GM21526 (cell line): ENCODE data around the gene AFF2.
"Not testable (repeated sequence)": the region's sequence is repeated elsewhere in the genome, so short reads cannot be mapped to it uniquely, and the experiment has no call there.

ENCODE experiments used
- ATAC-seq: cut with Tn5 transposase; IDR thresholded peaks from one replicate; pipeline ENCODE4 v1.9.1; 2021; ENCODE audit warnings: moderate library complexity; ENCODE audit not compliant: unreplicated experiment, low FRiP score

The AFF2 gene

GRCh38 chrX:148629434-148629833 lies 129.0 kb downstream of the AFF2 start:
- ATAC-seq: no peak

- no peak for ATAC-seq
These were observed 132.0 kb downstream of the AFF2 start for GRCh38 chrX:148632444-148632843.

DNA sequence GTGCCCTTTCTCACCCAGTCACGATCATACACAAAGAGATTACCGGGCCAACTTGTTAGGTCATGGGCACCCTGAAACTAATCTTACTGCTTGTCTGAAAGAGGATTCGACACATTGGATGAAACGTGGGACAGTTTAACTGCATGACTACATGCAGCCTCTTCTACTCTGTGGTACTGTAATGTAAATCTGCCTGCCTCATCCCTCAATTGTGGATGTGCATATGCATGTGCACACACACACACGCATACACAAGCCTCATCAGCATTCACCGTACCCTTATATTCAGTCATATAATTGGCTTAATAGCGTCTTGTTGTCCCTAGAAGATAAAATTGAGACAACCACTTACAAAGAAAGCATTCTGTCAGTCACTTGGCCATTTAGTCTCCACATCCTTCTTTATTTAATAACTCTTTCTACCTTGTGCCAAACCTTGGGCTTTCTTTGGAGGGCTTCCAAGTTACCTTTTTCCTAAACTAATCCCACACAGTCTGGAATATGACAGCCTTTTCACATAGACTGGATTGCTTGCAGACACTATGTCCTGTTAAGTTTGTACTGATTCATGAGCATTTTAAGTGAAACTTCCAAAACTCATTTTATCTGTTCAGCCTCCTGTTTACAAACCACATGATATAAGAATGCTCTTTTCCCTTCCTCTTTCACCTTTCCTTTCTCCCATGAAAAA lies 132.9 kb downstream of the AFF2 start:
- ATAC-seq: no peak

DNA sequence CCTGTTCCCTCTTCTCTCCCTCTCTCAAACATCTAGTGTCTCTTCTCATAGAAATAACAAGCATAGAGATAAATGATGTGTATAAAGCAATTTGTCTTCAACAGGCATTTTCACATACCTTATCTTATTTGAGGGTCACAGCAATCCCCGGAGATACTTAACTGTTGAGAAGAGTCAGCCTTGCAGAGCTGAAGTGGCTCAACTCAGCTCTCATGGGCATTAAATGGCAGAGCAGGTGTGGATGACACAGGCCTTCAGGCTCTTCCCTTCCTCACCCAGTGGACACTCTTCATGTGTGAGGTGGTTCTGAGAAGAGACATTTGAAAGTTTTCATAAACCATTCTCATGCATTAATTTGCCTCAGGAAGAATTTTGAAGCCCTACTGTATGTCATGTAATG lies 134.2 kb downstream of the AFF2 start:
- no peak for ATAC-seq

DNA sequence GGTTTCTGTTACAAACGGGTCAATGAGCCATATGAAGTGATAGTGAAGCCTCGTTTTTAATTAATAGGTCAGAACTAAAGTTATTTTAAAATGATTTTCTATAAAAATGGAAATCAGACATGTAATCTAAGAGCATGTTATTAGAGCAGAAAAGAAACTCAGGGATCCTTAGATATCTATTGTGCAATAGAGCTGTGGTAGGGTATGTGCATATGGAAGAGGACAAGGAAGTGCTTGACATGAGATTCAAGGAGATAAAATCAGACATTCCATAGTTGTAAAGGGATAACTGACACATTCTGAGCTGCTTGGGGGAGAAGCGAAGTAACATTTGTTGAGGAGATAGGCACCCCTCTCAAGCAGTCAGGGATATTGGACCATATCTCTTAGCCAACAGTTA lies 143.0 kb downstream of the AFF2 start:
- ATAC-seq: no peak

- ATAC-seq: no peak
These were observed 147.2 kb downstream of the AFF2 start for GRCh38 chrX:148647651-148648050.

- ATAC-seq: no peak
These were observed 148.9 kb downstream of the AFF2 start for GRCh38 chrX:148649145-148649795.

DNA sequence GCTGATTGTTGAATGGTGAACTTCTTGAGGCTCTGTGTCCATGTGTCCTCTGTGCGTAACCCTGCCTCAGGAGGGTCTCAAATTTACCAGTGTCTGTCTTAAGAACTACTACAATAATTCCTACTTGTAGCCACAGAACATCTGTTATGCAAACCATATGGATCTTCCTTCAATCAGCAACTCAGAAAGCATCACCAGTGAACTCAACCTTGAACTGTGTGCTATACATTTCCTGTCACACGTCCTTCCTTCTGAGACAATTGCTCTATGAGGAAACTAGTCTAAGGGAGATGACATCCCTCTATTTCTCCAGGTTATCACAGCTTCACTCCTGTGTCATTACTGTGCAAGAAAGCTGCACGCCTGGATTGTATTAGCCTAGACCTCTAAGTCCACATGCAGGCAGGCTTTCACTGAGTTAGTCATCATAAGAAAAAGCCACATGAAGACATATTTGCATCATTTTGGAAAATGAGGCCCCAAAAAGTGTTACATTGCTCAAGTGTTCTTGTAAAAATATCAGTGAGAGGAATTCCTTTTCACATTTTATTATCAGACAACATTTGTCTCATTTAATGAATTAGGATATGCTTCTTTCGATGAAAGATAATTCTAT lies 157.8 kb downstream of the AFF2 start:
- no peak for ATAC-seq

GRCh38 chrX:148659481-148659880 lies 159.1 kb downstream of the AFF2 start:
- ATAC-seq: no peak

DNA sequence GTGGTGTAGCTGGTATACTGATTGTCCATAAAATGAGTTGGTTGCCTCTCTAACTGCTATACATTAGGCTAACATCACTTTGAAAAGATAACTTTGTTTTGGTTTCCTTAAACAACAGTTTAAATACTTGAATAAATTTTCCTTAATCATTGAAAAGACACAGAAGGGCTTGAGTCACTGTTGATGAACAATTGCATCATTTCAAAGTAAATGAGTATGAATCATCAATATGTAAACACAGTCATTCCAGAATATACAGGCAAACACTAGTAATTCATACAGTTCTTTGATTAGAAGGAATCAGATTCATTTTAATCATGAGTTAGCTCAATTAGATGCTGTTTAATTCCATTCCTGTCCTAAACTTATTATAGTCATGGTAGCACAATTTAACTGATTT lies 160.6 kb downstream of the AFF2 start:
- no peak for ATAC-seq

DNA sequence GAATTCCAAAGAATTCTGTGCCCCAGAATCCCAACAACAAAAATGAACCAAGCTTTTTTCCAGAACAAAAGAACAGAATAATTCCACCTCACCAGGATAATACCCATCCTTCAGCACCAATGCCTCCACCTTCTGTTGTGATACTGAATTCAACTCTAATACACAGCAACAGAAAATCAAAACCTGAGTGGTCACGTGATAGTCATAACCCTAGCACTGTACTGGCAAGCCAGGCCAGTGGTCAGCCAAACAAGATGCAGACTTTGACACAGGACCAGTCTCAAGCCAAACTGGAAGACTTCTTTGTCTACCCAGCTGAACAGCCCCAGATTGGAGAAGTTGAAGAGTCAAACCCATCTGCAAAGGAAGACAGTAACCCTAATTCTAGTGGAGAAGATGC lies 161.6 kb downstream of the AFF2 start:
- ATAC-seq: no peak

GRCh38 chrX:148664171-148664570 lies 163.8 kb downstream of the AFF2 start:
- ATAC-seq: no peak

GRCh38 chrX:148664995-148665394 lies 164.6 kb downstream of the AFF2 start:
- ATAC-seq: no peak

DNA sequence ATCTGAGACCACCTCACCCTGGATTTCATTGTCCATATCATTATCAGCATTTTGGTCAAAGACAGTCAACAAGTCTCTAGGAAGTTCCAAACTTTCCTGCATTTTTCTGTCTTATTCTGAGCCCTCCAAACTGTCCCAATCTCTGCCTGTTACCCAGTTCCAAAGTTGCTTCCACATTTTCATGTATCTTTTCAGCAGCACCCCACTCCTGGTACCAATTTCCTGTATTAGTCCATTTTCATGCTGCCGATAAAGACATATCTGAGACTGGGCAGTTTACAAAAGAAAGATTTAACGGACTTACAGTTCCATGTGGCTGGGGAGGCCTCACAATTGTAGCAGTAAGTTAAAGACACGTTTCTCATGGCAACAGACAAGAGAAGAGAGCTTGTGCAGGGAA lies 168.8 kb downstream of the AFF2 start:
- ATAC-seq: not testable (repeated sequence)

- ATAC-seq: no peak
These were observed 169.9 kb downstream of the AFF2 start for GRCh38 chrX:148670277-148670676.

DNA sequence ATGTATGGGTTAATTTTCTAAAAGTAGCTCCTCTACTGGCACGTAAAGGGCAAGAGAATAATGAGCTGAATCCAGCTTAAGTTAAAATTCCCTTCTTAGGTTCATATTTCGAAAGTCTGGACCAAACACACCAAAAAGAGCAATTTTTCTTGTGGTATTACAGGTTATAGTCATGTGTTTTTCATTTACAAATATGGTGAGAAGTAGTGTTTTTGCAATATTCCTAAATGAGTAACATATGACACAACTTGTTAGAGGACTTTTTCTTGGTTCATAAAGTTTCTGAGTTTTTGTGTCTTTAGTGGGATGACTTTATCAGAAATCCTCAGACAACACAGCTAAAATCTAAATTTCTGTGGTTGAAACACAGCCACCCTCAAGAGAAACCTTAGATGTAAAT lies 172.1 kb downstream of the AFF2 start:
- no peak for ATAC-seq

GRCh38 chrX:148681605-148682004 lies 181.2 kb downstream of the AFF2 start:
- no peak for ATAC-seq

DNA sequence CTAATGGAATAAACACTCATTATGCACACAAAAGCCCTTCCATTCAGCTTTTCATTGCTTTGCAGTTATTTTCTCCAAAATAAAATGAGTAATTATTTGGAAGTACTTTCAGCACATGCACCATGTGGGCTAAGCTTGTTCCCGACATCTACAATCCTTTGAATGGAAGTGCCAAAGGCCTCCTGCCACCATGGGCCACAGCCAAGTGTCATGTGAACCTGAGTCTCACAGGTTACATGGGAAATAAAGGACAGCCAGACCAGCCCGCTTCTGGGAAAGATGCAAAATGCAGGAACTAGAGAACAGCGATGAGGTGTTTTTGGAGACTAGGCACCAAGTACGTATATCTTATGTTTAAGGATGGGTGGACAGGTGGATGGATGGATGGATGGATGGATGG lies 181.8 kb downstream of the AFF2 start:
- no peak for ATAC-seq

- no peak for ATAC-seq
These were observed 191.0 kb downstream of the AFF2 start for GRCh38 chrX:148691456-148691855.

DNA sequence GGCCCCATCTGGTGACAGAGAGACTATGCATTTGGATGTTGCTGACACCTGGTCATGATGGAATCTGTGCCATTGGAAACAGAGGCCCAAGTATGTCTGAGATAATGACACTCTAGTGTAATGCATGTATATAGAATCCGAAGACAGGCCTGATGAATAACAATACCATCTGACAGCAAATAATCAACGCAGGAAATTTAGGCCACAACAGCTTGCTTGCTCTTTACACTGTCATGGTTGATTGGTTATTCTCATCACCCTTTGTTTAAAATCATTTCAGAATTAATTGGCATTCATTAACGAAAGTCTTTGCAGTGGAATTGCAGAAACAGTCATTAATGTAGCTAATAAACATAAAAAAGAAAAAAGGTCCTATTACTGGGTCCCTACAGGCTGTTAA lies 194.8 kb downstream of the AFF2 start:
- no peak for ATAC-seq

GRCh38 chrX:148698221-148698620 lies 197.8 kb downstream of the AFF2 start:
- ATAC-seq: no peak

DNA sequence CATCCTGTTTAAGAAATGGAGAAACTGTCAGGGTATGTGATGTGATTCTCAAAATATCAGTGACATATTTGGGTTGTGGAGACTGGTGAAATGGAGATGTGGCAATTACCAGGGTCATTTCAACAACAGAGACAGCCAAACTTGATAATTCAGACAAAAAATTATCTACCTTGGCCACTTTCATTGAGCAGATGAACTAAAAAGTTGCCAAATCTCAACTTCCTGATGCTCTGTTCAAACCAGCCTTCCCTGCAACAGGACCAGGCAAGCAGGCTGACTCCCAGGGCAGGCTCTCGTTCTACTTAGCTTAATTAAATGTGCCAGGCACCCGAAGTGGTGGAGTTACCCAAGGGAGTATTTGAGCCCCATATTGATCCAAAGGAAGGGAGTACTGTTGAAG lies 199.6 kb downstream of the AFF2 start:
- no peak for ATAC-seq
